HG03280 (cell line): ENCODE measurements around the gene RUNX3.
A peak's percentile ranks its signal among the peaks of the same experiment; 100 is the strongest.

Source experiments
- ATAC-seq: cut with Tn5 transposase; IDR thresholded peaks from one replicate; pipeline ENCODE4 v1.9.1; 2021; ENCODE audit warnings: mild to moderate bottlenecking, moderate library complexity; ENCODE audit not compliant: unreplicated experiment

The RUNX3 gene

GRCh38 chr1:24931146-24931467, 1.0 kb upstream of the RUNX3 start:
- no peak for ATAC-seq

- peak; percentile 20 for ATAC-seq
These were observed 447 bp downstream of the RUNX3 start for GRCh38 chr1:24929398-24930259.

GRCh38 chr1:24928689-24929397, 1.2 kb downstream of the RUNX3 start:
- ATAC-seq = no peak

GRCh38 chr1:24927988-24928688, 1.9 kb downstream of the RUNX3 start:
- no peak for ATAC-seq

GRCh38 chr1:24927473-24927872, 2.6 kb downstream of the RUNX3 start:
- ATAC-seq = no peak

- no peak for ATAC-seq
These were observed 3.4 kb downstream of the RUNX3 start for GRCh38 chr1:24926563-24927249.

- no peak for ATAC-seq
These were observed 4.1 kb downstream of the RUNX3 start for GRCh38 chr1:24925963-24926362.

- no peak for ATAC-seq
These were observed 4.8 kb downstream of the RUNX3 start for GRCh38 chr1:24925082-24925779.

GRCh38 chr1:24923485-24924113, 6.5 kb downstream of the RUNX3 start:
- peak; percentile 35 for ATAC-seq

GRCh38 chr1:24921938-24922662, 8.0 kb downstream of the RUNX3 start:
- no peak for ATAC-seq

GRCh38 chr1:24921412-24921811, 8.7 kb downstream of the RUNX3 start:
- no peak for ATAC-seq

- no peak for ATAC-seq
These were observed 9.5 kb downstream of the RUNX3 start for GRCh38 chr1:24920533-24920925.

- ATAC-seq = no peak
These were observed 10.1 kb downstream of the RUNX3 start for GRCh38 chr1:24919791-24920532.

- no peak for ATAC-seq
These were observed 11.0 kb downstream of the RUNX3 start for GRCh38 chr1:24918995-24919605.

GRCh38 chr1:24918370-24918769, 11.7 kb downstream of the RUNX3 start:
- ATAC-seq = no peak

- ATAC-seq = no peak
These were observed 12.6 kb downstream of the RUNX3 start for GRCh38 chr1:24917327-24918074.

GRCh38 chr1:24915816-24916602, 14.1 kb downstream of the RUNX3 start:
- no peak for ATAC-seq
